IPS DF 6.9 (cell line): Measurements from ENCODE around the gene ANGPTL4.
A peak's percentile ranks its signal among the peaks of the same experiment; 100 is the strongest.
"Not testable (repeated sequence)": the region's sequence is repeated elsewhere in the genome, so short reads cannot be mapped to it uniquely, and the experiment has no call there.

ENCODE experiments used
- DNase-seq: peaks from one replicate; pipeline ENCODE4 v3.0.0-alpha.2; 2013; ENCODE audit warnings: low read depth, low spot score
- H3K27ac ChIP-seq: one replicate; pipeline ENCODE4 v1.5.1; 2013; ENCODE audit warnings: low read length, control low read depth
- H3K27me3 ChIP-seq: 2 replicates; pipeline ENCODE4 v1.6.1; 2013; ENCODE audit warnings: mild to moderate bottlenecking, low read length; ENCODE audit not compliant: control insufficient read depth, insufficient read depth
- H3K36me3 ChIP-seq: 2 replicates; pipeline ENCODE4 v1.6.1; 2013; ENCODE audit warnings: low read length; ENCODE audit not compliant: control insufficient read depth, insufficient read depth
- H3K4me1 ChIP-seq: 2 replicates; pipeline ENCODE4 v1.6.1; 2013; ENCODE audit warnings: low read length; ENCODE audit not compliant: control insufficient read depth, insufficient read depth
- H3K4me3 ChIP-seq: 2 replicates; pipeline ENCODE4 v1.5.1; 2013; ENCODE audit warnings: mild to moderate bottlenecking, low read length
- H3K9me3 ChIP-seq: 2 replicates; pipeline ENCODE4 v1.6.1; 2013; ENCODE audit warnings: low read length, inconsistent platforms; ENCODE audit not compliant: control insufficient read depth, insufficient read depth
- WGBS: extraction: QIAGEN DNeasy Blood & Tissue Kit; methylation state at CpG from one replicate; pipeline ENCODE4 v1.1.7; 2013; ENCODE audit warnings: mixed read lengths, missing lambda C conversion rate; ENCODE audit not compliant: insufficient read length, insufficient coverage; 5-methylcytosine and 5-hydroxymethylcytosine counted together

Gene ANGPTL4

GRCh38 chr19:8401981-8402411, 38.0 kb downstream of the ANGPTL4 start:
- Histone ChIP-seq H3K4me1 (no peaks in the 10 kb centered on the region; the same call in 1 of the 2 replicates), H3K9me3 (no peaks in the 10 kb centered on the region), H3K27me3 (no peaks in the 10 kb centered on the region), H3K4me3 (no peak overlapping the region), H3K36me3 (peaks cover 31% of the 10 kb centered on the region), H3K27ac (no peak overlapping the region)
- no peak for DNase-seq
- no CpG with 5 or more reads among the region's 21 CpGs for WGBS

- H3K4me3 ChIP-seq, result no peak overlapping the region
- no peaks in the 10 kb centered on the region for H3K9me3 ChIP-seq
- peaks cover 31% of the 10 kb centered on the region for H3K36me3 ChIP-seq
- no CpG with 5 or more reads among the region's 44 CpGs for WGBS
- DNase-seq, result no peak
- no peaks in the 10 kb centered on the region for H3K4me1 ChIP-seq
- H3K27me3 ChIP-seq, result no peaks in the 10 kb centered on the region
- H3K27ac ChIP-seq, result no peak overlapping the region
These were observed 39.3 kb downstream of the ANGPTL4 start for GRCh38 chr19:8403098-8403819.

- WGBS, result no CpG with 5 or more reads among the region's 24 CpGs
- no peaks in the 10 kb centered on the region for H3K4me1 ChIP-seq
- H3K27ac ChIP-seq, result no peak overlapping the region
- no peak for DNase-seq
- H3K4me3 ChIP-seq, result no peak overlapping the region
- no peaks in the 10 kb centered on the region for H3K9me3 ChIP-seq
- no peaks in the 10 kb centered on the region for H3K27me3 ChIP-seq
- H3K36me3 ChIP-seq, result peaks cover 31% of the 10 kb centered on the region
These were observed 39.8 kb downstream of the ANGPTL4 start for GRCh38 chr19:8403820-8404109.

DNA sequence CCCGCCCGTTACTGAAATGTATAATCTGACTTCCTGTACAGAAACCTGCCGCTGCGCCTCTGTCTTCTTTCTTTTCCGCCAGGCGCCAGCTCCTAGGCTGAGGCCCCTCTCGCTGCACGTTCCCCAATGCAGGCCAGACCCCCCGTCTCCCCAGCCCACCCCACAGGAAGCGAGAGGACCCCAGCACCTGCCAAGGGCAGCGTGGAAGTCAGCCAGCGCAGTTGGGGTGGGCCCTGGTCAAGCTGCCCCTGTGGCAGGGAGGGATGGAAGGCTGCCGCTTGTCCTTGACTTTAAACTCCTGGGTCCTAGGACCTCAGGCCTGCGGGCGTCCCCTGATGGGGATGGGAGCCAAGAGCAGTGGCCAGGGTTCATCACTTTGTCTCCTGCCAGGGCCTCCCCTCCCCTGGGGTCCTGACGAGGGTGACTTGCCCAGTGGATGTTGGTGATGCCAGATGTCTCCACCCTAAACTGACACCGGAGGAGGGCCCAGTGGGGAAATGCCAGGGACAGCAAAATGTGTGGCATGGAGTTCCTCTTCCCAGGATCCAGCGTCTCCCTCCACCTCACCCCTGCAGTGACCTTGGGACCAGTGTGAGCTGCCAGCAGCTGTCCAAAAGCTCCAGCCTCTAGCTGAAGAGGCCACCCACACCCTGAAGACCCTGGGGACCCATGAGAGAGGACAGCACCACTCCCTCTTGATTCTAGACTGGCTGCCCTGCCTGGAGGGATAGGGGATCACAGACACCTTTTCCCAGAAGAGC, 40.6 kb downstream of the ANGPTL4 start:
- WGBS, result no CpG with 5 or more reads among the region's 18 CpGs
- Histone ChIP-seq H3K4me3 (no peak overlapping the region), H3K36me3 (peaks cover 31% of the 10 kb centered on the region), H3K27ac (no peak overlapping the region), H3K9me3 (no peaks in the 10 kb centered on the region), H3K4me1 (no peaks in the 10 kb centered on the region), H3K27me3 (no peaks in the 10 kb centered on the region)
- DNase-seq, result no peak

GRCh38 chr19:8410718-8411117, 46.8 kb downstream of the ANGPTL4 start:
- DNase-seq, H3K27me3 ChIP-seq, H3K4me3 ChIP-seq, H3K36me3 ChIP-seq, H3K27ac ChIP-seq, H3K9me3 ChIP-seq, H3K4me1 ChIP-seq: not testable (repeated sequence)
- WGBS, result no CpG with 5 or more reads among the region's 13 CpGs

DNA sequence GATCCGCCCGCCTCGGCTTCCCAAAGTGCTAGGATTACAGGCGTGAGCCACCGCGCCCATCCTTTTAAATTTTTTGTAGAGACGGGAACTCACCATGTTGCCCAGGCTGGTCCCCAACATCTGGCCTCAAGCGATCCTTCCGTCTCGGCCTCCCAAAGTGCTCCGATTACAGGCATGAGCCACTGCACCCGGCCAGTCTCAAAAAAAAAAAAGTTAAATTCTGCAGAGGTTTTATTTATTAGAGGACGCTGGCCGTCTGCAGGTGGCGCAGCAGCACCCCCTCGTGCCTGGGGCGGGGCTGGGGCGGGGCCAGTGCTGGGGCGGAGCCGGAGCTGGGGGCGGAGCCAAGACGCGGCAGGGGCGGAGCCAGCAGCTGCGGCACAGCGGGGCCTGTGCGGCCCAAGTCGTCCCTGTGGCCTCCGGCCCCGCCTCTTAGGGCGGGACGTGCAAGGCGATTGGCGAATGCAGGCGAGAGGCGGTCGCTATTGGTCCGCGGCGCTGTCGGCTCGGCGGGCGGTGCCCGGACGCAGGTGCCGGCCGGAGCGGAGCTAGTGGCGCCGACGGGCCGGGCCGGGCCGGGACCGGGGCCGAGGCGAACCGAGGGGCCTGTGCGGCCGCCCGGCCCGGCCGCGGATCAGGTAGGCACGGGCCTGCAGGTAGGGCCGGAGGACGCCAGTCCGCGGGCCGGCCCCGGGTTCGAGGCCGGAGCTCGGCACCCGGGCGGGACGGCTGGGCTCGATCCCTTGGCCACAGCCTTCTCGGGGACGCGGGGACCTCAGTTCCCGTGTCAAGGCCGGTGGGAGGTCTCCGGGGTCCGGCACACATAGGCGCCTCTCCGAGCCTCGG, 49.1 kb downstream of the ANGPTL4 start, which contains the start of gene MARCHF2:
TSS of gene MARCHF2 (plus strand) at position 523 of the 846 bp plus-strand sequence. CDS start 8,536 bp downstream, outside the sequence.
- Histone ChIP-seq H3K27me3 (no peaks in the 10 kb centered on the region), H3K36me3 (no peaks in the 10 kb centered on the region), H3K4me1 (no peaks in the 10 kb centered on the region), H3K4me3 (peak within 1 kb of the TSS; percentile 76), H3K9me3 (no peaks in the 10 kb centered on the region), H3K27ac (no peak within 1 kb of the TSS)
- peak; percentile 82 for DNase-seq
- no CpG with 5 or more reads among the region's 89 CpGs for WGBS

- Histone ChIP-seq H3K4me1 (no peaks in the 10 kb centered on the region), H3K36me3 (no peaks in the 10 kb centered on the region), H3K27ac (no peak overlapping the region), H3K27me3 (no peaks in the 10 kb centered on the region), H3K4me3 (peak overlapping the region; percentile 76), H3K9me3 (no peaks in the 10 kb centered on the region)
- DNase-seq, result no peak
- WGBS, result no CpG with 5 or more reads among the region's 3 CpGs
These were observed 49.7 kb downstream of the ANGPTL4 start for GRCh38 chr19:8413629-8413995.

DNA sequence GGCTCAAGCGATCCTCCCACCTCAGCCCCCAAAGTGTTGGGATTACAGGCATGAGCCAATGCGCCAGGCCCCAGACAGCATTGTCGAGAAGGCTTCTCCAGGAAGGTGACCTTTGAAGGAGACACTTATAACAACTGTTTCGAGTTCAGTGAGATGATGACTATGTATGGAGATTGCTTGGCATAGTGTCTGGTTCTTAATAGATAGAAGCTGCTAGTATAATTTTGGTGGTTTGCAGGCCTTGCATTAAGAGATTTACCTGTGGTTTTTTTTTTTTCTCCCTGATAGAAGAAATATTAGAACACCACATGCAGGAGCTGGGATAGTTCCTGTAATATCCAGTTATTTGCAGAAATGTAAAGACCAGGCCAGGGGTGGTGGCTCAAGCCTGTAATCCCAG, 52.8 kb downstream of the ANGPTL4 start:
- WGBS, result no CpG with 5 or more reads among the region's 4 CpGs
- Histone ChIP-seq H3K27me3 (no peaks in the 10 kb centered on the region), H3K27ac (no peak overlapping the region), H3K4me1 (no peaks in the 10 kb centered on the region), H3K36me3 (no peaks in the 10 kb centered on the region), H3K9me3 (no peaks in the 10 kb centered on the region), H3K4me3 (no peak overlapping the region)
- no peak for DNase-seq

GRCh38 chr19:8421484-8422461, 57.8 kb downstream of the ANGPTL4 start:
- H3K4me1 ChIP-seq, result no peaks in the 10 kb centered on the region
- H3K27ac ChIP-seq, result no peak overlapping the region
- H3K36me3 ChIP-seq, result no peaks in the 10 kb centered on the region
- no peak overlapping the region for H3K4me3 ChIP-seq
- H3K27me3 ChIP-seq, result no peaks in the 10 kb centered on the region
- DNase-seq, result no peak
- no peaks in the 10 kb centered on the region for H3K9me3 ChIP-seq
- no CpG with 5 or more reads among the region's 28 CpGs for WGBS
